ENCODE data around the gene RASGEF1C. TPM values are rescaled to one million over a fixed set of nuclear protein-coding genes. Genes with fewer than 3 reads are reported as not detected.

RASGEF1C gene
- total RNA-seq, 4 donors from 2014 or later = 0.58 to 4.0 (median 2.1) TPM

DNA sequence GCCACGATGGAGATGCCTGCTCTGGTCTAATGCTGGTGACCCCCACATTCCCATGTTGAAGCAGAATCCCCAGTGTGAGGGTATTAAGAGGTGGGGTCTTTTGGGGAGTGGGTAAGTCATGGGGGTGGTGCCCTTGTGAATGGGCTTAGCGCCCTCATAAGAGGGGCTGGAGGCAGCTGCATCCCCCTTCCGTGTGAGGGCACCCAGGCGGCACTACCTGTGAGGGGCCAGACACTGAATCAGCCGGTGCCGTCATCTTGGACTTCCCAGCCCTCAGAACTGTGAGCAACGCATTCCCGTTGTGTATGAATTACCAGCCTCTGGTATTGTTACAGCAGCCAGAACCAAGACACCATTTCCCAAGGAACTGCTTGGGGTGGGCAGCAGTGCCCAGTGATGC is 110.5 kb downstream of the RASGEF1C start:
- no peaks in the 10 kb centered on the region for H3K9me3 ChIP-seq

GRCh38 chr5:180097926-180098325 is 111.1 kb downstream of the RASGEF1C start:
- Histone ChIP-seq H3K9me3 (no peaks in the 10 kb centered on the region), H3K27me3 (no peaks in the 10 kb centered on the region), H3K4me3 (replicated peaks in 1 of 3) (no peak overlapping the region), H3K36me3 (no peaks in the 10 kb centered on the region), H3K4me1 (no peaks in the 10 kb centered on the region), H3K27ac (no peak overlapping the region)
- TF ChIP-seq CTCF (IDR thresholded peaks at IDR 0.05) (no peak), POLR2A (IDR thresholded peaks at IDR 0.05) (no peak)
- intact Hi-C loops (cut with DNase I) = loop anchor here (10.0 kb wide), 1 partner anchor 113 kb away; no protein-coding TSS in a partner anchor
- 71 to 83% methylated on average over 5 of the region's 5 CpGs for WGBS, 2 donors
- DNase-seq = no peak

More for the DNA sequence above, 110.5 kb downstream of the RASGEF1C start:
- no peak overlapping the region for H3K4me3 ChIP-seq (replicated peaks in 1 of 3)
- H3K27ac ChIP-seq = no peak overlapping the region
- TF ChIP-seq POLR2A (IDR thresholded peaks at IDR 0.05) (no peak), CTCF (IDR thresholded peaks at IDR 0.05) (no peak)
- H3K36me3 ChIP-seq = no peaks in the 10 kb centered on the region
- no peaks in the 10 kb centered on the region for H3K27me3 ChIP-seq
- WGBS, 2 donors = 92 to 96% methylated on average over 6 to 8 of the region's 8 CpGs
- intact Hi-C loops (cut with DNase I) = loop anchor here (10.0 kb wide), 1 partner anchor 114 kb away; no protein-coding TSS in a partner anchor
- H3K4me1 ChIP-seq = no peaks in the 10 kb centered on the region
- no peak for DNase-seq

DNA sequence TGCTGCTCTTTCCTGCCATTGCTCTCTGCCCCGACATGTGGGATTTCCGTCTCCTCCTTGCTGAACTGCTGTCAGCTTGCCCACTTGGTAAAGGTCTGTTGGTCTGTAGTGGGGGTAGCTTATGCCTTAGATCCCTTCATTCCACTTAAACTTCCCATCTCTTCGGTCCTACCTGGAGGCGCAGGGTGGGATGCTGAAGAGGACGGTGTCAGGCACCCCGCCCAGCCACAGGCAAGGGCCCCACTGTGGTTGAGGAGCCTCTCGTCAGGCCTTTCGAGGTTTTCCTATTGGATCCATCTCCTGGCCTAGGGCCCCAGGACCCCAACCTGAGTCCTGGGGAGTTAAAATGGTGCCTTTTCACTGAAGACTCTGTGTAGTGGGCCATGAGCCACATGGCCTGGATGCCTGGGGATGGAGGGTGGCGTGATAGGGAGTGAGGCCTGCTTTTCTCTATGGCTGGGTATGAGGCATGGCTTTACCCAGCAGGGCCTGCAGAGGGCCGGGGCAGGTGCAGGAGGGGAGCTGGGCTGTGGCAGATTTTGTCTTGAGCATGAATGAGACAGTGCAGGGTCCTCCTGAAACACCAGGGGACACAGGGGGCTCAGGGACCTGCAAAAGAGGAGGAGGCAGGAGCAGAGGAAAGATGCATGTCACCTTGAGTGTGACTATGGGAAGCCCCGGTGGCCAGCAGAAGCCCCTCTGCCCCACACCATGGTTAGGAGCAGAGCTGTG is 111.7 kb downstream of the RASGEF1C start:
- Histone ChIP-seq H3K4me3 (replicated peaks in 1 of 3) (no peak overlapping the region), H3K27ac (no peak overlapping the region), H3K9me3 (no peaks in the 10 kb centered on the region), H3K36me3 (no peaks in the 10 kb centered on the region), H3K4me1 (no peaks in the 10 kb centered on the region), H3K27me3 (no peaks in the 10 kb centered on the region)
- WGBS, 2 donors = 72 to 81% methylated on average over 11 of the region's 11 CpGs
- no peak for TF ChIP-seq CTCF (IDR thresholded peaks at IDR 0.05)
- TF ChIP-seq POLR2A (IDR thresholded peaks at IDR 0.05) = no peak
- intact Hi-C loops (cut with DNase I) = loop anchor here (10.0 kb wide), 1 partner anchor 113 kb away; no protein-coding TSS in a partner anchor
- no peak for DNase-seq

DNA sequence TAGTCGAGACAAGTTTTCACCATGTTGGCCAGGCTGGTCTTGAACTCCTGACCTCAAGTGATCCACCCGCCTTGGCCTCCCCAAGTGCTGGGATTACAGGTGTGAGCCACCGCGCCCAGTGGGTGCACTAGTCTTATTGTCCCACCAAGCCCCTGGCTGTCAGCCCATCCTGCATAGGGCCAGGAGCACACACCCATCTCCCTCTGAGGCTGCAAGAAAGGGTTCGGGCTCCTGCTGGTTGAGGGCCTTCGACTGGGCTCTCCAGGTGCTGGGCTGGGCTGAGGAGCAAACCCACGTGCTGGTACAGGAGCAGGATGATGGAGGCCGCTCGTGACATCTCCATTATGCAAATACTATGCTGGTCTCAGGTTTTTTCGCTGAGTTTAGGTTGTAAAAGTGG is 112.4 kb downstream of the RASGEF1C start:
- TF ChIP-seq CTCF (IDR thresholded peaks at IDR 0.05) = no peak
- no peak for TF ChIP-seq POLR2A (IDR thresholded peaks at IDR 0.05)
- Histone ChIP-seq H3K9me3 (no peaks in the 10 kb centered on the region), H3K36me3 (no peaks in the 10 kb centered on the region), H3K27me3 (no peaks in the 10 kb centered on the region), H3K4me3 (replicated peaks in 1 of 3) (no peak overlapping the region), H3K4me1 (no peaks in the 10 kb centered on the region), H3K27ac (no peak overlapping the region)
- DNase-seq = no peak
- 78 to 91% methylated on average over 7 to 10 of the region's 10 CpGs for WGBS, 2 donors
- intact Hi-C loops (cut with DNase I) = loop anchor here (10.0 kb wide), 1 partner anchor 112 kb away; no protein-coding TSS in a partner anchor

GRCh38 chr5:180095545-180095944 is 113.5 kb downstream of the RASGEF1C start:
- Histone ChIP-seq H3K9me3 (no peaks in the 10 kb centered on the region), H3K4me3 (replicated peaks in 1 of 3) (no peak overlapping the region), H3K27me3 (no peaks in the 10 kb centered on the region), H3K36me3 (no peaks in the 10 kb centered on the region), H3K27ac (no peak overlapping the region), H3K4me1 (peaks cover 6 to 9% of the 10 kb centered on the region in 2 donors)
- 58 to 60% methylated on average over 9 of the region's 9 CpGs for WGBS, 2 donors
- TF ChIP-seq CTCF (IDR thresholded peaks at IDR 0.05) (no peak), POLR2A (IDR thresholded peaks at IDR 0.05) (no peak)
- no peak for DNase-seq
- intact Hi-C loops (cut with DNase I) = loop anchor here (10.0 kb wide), 1 partner anchor 111 kb away; no protein-coding TSS in a partner anchor
